HG02885 (cell line): Measurements from ENCODE around the gene UTP14C.
A peak's percentile ranks its signal among the peaks of the same experiment; 100 is the strongest.
"Not testable (repeated sequence)": the region's sequence is repeated elsewhere in the genome, so short reads cannot be mapped to it uniquely, and the experiment has no call there.

Experiments used
- ATAC-seq: cut with Tn5 transposase; IDR thresholded peaks from one replicate; pipeline ENCODE4 v1.9.1; 2021; ENCODE audit warnings: mild to moderate bottlenecking; ENCODE audit not compliant: unreplicated experiment, poor library complexity

UTP14C gene

GRCh38 chr13:52002361-52002760 lies 22.1 kb upstream of the UTP14C start:
- ATAC-seq = no peak

- no peak for ATAC-seq
Observed at GRCh38 chr13:52003541-52003940, 20.9 kb upstream of the UTP14C start.

- ATAC-seq = no peak
Observed at GRCh38 chr13:52004511-52005170, 19.9 kb upstream of the UTP14C start.

GRCh38 chr13:52005841-52006522 lies 18.5 kb upstream of the UTP14C start:
- ATAC-seq = no peak

- no peak for ATAC-seq
Observed at GRCh38 chr13:52006523-52007245, 17.8 kb upstream of the UTP14C start.

GRCh38 chr13:52009946-52010345 lies 14.5 kb upstream of the UTP14C start:
- no peak for ATAC-seq

GRCh38 chr13:52010890-52011631 lies 13.4 kb upstream of the UTP14C start, which contains the start of gene ATP7B:
Gene ATP7B, minus strand, starts transcription at chr13:52011450. Its CDS starts 113 bp downstream, at chr13:52011337.
- peak; percentile 9 for ATAC-seq

- ATAC-seq = peak; percentile 99
Observed at GRCh38 chr13:52011632-52012511, 12.6 kb upstream of the UTP14C start, which contains the start of gene ALG11. Gene ALG11, plus strand, starts transcription at chr13:52012398. Its CDS starts 21 bp downstream, at chr13:52012419.

- no peak for ATAC-seq
Observed at GRCh38 chr13:52012512-52012836, 12.0 kb upstream of the UTP14C start.

GRCh38 chr13:52016296-52016695 lies 8.2 kb upstream of the UTP14C start:
- no peak for ATAC-seq

- ATAC-seq = no peak
Observed at GRCh38 chr13:52020191-52020590, 4.3 kb upstream of the UTP14C start.

- no peak for ATAC-seq
Observed at GRCh38 chr13:52022356-52022755, 2.1 kb upstream of the UTP14C start.

GRCh38 chr13:52025475-52026245 lies 1.2 kb downstream of the UTP14C start:
- ATAC-seq = no peak

- no peak for ATAC-seq
Observed at GRCh38 chr13:52026246-52026626, 1.7 kb downstream of the UTP14C start.

- ATAC-seq = no peak
Observed at GRCh38 chr13:52027832-52028231, 3.3 kb downstream of the UTP14C start.

GRCh38 chr13:52029569-52029968 lies 5.1 kb downstream of the UTP14C start:
- ATAC-seq = no peak

- not testable (repeated sequence) for ATAC-seq
Observed at GRCh38 chr13:52030401-52030800, 5.9 kb downstream of the UTP14C start.

- no peak for ATAC-seq
Observed at GRCh38 chr13:52033039-52033438, 8.5 kb downstream of the UTP14C start.

- no peak for ATAC-seq
Observed at GRCh38 chr13:52034616-52035226, 10.2 kb downstream of the UTP14C start.
